Kidney glomerular epithelial cell (primary cell): ENCODE data around the gene DCUN1D2.
A peak's percentile ranks its signal among the peaks of the same experiment; 100 is the strongest.

ENCODE experiments used
- DNase-seq: peaks from one replicate; lab custom pipeline; 2025; lab: John Stamatoyannopoulos, UW

DCUN1D2 gene

DNA sequence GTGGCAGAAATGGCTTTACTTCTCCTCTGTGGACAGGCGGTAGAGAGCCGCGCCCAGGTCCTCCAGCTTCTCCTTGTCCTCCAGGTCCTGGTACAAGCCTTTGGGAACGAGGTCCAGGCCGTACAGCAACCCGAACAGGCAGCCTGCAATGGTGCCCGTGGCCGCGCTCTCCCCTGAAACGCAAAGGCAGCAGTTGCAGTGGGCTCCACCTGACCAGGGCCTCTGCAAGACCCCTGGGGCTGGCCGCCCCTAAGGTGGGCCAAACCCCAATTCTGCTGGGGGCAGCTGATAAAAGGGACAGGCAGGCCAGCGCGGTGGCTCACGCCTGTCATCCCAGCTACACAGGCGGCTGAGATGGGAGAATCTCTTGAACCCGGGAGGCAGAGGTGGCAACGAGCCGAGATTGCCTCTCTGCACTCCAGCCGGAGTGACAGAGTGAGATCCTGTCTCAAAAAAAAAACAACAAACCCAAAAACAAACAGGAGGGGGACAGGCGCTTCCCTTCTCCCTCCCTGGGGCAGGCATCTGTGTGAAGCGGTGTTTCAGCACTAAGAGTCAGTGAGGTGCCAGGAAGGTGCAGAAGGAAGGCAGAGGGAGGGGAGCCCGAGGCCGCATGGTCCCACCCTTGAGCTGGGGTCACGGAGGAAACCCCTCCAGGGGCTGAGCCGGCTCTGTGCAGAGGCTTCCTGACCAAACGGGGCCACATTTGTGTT is 67.5 kb downstream of the DCUN1D2 start:
- no peak for DNase-seq

- no peak for DNase-seq
Measured at GRCh38 chr13:113421673-113422270, 68.7 kb downstream of the DCUN1D2 start.

DNA sequence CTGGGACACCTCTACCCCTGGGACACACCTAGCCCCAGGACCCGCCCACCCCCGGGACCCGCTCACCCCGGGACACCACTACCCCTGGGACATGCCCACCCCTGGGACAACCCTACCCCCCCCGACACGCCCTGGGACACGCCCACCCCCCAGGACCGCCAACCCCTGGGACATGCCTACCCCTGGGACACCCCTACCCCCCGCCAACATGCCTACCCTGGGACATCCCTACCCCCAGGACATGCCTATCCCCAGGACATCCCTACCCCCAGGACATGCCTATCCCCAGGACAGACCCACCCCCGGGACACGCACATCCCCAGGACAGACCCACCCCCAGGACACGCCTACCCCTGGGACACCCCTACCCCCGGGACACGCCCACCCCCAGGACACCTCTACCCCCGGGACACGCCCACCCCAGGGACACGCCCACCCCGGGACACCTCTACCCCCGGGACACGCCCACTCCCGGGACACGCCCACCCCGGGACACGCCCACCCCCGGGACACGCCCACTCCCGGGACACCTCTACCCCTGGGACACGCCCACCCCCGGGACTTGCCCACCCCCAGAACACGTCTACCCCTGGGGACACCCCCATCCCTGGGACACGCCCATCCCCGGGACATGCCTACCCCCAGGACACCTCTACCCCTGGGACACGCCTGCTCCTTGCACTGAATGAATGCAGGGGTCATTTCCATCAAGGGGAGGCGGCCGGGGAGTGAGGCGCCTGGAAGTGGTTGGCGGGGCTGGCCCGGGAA is 69.5 kb downstream of the DCUN1D2 start:
- no peak for DNase-seq

GRCh38 chr13:113420232-113420631 is 70.3 kb downstream of the DCUN1D2 start:
- no peak for DNase-seq

DNA sequence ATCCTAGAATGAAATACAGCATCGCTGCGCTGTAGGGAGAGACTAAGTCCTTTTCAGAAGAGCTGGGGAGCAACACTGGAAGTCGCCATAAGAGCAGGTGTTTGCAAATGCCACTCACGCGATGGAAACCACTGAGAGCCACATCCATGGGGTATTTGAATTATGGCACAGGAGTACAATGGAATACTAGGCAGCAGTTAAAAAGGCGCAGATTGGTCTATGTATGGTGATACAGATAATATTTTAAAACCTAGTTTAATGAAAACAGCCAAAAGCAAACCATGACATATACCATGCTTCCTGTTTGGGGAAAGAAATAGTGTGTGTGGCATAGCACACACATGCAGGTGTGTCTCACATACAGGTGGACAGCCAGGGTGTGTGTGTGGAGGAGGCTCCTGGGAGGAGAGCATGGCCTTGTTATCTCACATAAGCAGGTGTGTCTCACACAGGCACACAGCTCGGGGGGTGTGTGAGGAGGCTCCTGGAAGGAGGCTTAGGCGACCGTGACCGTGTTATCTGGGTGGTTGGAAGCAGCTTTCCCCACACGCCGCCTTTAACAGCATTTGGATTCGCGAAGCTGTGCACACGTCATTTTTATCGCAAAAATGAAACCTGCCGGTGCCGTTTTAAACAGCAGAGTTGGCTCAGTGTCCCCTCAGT is 70.8 kb downstream of the DCUN1D2 start:
- no peak for DNase-seq

DNA sequence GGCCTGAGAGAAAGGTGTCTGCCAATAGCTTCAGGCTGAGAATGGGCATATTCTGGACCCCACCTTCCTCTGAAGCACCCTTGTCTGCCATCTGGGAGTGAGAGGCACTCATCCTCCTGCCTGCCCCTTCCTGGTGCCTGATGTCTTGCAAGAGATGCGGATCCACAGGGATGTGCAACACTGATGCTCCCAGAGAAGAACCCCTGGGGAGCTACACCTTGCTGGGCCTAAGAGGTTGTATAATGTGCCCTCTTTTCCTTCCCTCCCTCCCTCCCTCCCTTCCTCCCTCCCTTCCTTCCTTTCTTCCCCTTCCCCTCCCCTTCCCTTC is 71.8 kb downstream of the DCUN1D2 start:
- DNase-seq, result no peak

GRCh38 chr13:113417836-113418721 is 72.4 kb downstream of the DCUN1D2 start:
- DNase-seq, result no peak

GRCh38 chr13:113417008-113417751 is 73.3 kb downstream of the DCUN1D2 start:
- DNase-seq, result no peak

GRCh38 chr13:113415825-113416224 is 74.7 kb downstream of the DCUN1D2 start:
- no peak for DNase-seq

DNA sequence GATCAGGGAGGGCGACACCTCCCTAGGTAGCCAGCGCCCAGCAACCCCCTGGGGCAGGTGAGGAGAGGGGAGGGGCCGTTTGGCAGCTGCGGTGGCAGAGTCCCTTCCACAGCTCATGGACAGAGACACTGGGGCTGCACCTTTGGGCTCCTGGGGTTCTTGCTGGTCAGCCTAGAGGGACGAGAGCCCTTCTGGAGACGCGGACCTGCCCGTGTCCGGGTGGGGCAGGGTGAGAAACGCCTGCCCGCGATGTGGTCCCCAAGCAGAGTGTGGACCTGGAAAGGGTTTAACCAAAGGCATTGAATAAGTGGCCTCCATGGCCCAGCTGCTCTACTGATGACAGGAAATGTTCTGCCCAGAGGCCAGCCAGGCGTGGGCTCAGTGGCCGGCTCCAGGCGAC is 75.5 kb downstream of the DCUN1D2 start:
- no peak for DNase-seq

GRCh38 chr13:113414335-113414734 is 76.2 kb downstream of the DCUN1D2 start:
- DNase-seq, result no peak

GRCh38 chr13:113413898-113414282 is 76.6 kb downstream of the DCUN1D2 start:
- no peak for DNase-seq

- no peak for DNase-seq
Measured at GRCh38 chr13:113413178-113413897, 77.2 kb downstream of the DCUN1D2 start.

- DNase-seq, result no peak
Measured at GRCh38 chr13:113412440-113412839, 78.1 kb downstream of the DCUN1D2 start.

DNA sequence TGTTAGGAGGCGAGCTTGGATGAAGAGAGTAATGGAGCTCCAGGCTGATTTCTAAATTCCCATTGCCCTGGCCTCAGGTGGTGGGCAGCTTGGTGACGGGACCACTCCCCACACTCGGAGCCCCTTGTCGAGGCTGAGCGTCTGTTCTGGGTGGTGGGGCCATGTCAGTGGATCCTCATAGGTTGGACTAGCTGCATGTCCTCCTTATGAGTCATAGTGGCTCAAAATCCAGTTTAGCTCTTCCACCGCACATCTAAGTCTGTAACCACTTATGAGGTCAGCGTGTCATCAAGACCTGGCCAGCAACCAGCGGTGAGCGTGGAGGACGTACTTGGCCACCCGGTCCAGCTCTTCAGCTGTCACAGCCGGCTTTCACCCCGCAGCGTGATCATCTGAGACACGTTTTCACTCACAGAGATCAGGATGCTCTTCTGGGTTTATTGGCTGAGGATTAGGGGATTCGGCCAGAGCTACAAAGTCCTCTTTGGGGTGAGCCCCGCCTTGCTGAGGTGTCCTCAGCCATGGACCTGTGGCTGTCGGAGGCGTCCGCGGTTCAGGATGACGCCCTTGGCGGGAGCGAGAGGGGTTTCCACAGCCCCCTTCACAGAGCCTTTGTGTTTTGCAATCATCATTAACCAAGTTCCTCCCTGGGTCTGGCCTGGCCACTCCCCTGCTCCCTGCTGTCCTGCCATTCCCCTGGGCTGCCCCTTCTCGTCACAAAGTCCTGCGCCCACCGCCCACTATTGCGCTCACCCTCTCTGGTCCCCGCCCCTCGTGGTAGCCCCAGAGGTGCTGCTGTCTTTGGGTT is 79.1 kb downstream of the DCUN1D2 start:
- DNase-seq, result peak; percentile 47

DNA sequence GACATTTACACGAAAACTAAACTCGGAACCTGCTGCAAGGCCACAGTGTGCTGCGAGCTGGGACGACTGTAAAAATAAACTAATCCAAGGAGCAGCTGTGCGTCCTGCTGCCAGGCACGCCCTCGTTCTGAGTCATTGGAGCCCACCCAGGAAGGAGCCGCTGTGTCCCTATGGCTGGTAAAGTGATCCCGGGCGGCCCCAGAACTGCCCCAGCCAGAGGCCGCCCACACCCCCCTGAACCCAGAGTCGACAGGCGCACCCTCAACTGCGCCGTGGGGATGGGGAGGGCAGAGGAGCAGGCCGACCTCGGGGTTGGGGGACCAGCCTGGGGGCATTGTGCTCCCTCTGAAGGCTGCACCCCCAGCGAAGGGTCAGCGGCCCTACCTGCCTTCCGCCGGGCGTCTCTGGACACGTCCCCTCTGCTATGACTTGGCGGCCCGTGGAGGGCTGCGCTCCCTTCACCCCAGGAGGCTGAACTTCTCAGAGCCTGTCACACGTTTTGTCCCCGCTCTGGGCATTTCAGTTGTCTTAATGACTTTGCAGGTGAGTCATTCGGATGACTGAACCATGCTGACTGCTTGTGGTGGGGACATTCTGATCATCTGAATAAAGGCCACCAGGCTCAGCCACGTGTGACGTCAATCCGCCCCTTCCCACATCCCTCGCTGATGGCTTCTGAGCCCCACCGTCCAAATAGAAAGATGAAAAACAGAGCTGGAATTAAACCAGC is 79.9 kb downstream of the DCUN1D2 start:
- DNase-seq, result peak; percentile 68

GRCh38 chr13:113408562-113408961 is 81.9 kb downstream of the DCUN1D2 start:
- no peak for DNase-seq

GRCh38 chr13:113407531-113408393 is 82.7 kb downstream of the DCUN1D2 start:
- DNase-seq, result no peak
